Mesothelial cell of epicardium (in vitro differentiated cells): ENCODE measurements around the gene LRRC7. TPM values are rescaled to one million over a fixed set of nuclear protein-coding genes. Genes with fewer than 3 reads are reported as not detected.
"Not testable (repeated sequence)": the region's sequence is repeated elsewhere in the genome, so short reads cannot be mapped to it uniquely, and the experiment has no call there.

Source experiments
- DNase-seq, 2 experiments: peaks; one replicate each; pipeline ENCODE4 v3.0.0; 2021; ENCODE audit warnings: low spot score in 2 of 2; ENCODE audit not compliant: unreplicated experiment in 2 of 2
- H3K27ac Mint-ChIP-seq: 2 replicates; pipeline ENCODE4 v1.8.0; 2021; ENCODE audit warnings: mixed read lengths
- H3K27me3 Mint-ChIP-seq: 2 replicates; pipeline ENCODE4 v1.8.0; 2021; ENCODE audit warnings: low read depth, mixed read lengths
- H3K36me3 Mint-ChIP-seq: 2 replicates; pipeline ENCODE4 v1.8.0; 2021; ENCODE audit warnings: mixed read lengths
- H3K4me1 Mint-ChIP-seq: 2 replicates; pipeline ENCODE4 v1.8.0; 2021; ENCODE audit warnings: mixed read lengths
- H3K4me3 Mint-ChIP-seq: 2 replicates; pipeline ENCODE4 v1.8.0; 2021; ENCODE audit warnings: mild to moderate bottlenecking, moderate library complexity, mixed read lengths
- H3K9me3 Mint-ChIP-seq: 2 replicates; pipeline ENCODE4 v1.8.0; 2021; ENCODE audit warnings: mixed read lengths
- CTCF ChIP-seq: fragments of 200-600 bp; sonication (generic); IDR thresholded peaks from one replicate; pipeline ENCODE4 v1.5.0; 2021; ENCODE audit warnings: antibody characterized with exemption; ENCODE audit not compliant: unreplicated experiment
- total RNA-seq: library from RNA; stranded (reverse); gene quantifications from 3 replicates; pipeline ENCODE4 v1.2.1, GENCODE V29; 2021

LRRC7 gene
- total RNA-seq, 1 donor from 2014 or later, result 0.09 TPM

DNA sequence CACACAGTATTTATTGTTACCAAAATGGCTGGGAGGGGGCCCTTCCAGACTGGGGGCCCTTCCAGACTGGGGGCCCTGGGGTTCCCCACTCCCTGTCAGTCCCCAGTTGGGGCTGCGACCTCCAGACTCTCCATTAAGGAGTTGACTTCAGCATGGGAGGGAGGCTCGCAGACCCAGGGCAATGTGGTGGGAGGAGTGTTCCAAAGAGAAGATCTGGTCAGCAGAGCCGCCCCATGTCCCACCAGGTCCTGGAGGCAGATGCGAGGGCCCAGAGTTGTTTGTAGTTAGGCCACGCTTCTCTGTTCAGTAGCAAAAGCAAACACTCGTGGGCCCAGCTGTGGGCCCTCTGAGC, 352.2 kb downstream of the LRRC7 start:
- peaks cover 5% of the 10 kb centered on the region for H3K4me1 Mint-ChIP-seq
- H3K27ac Mint-ChIP-seq, result no peak overlapping the region
- peaks cover 3% of the 10 kb centered on the region for H3K9me3 Mint-ChIP-seq
- TF ChIP-seq CTCF, result no peak
- H3K4me3 Mint-ChIP-seq, result no peak overlapping the region
- DNase-seq, result no peak
- no peaks in the 10 kb centered on the region for H3K36me3 Mint-ChIP-seq
- H3K27me3 Mint-ChIP-seq, result no peaks in the 10 kb centered on the region

- Mint-ChIP-seq H3K4me1 (peaks cover 2% of the 10 kb centered on the region), H3K4me3 (no peak overlapping the region)
Observed at GRCh38 chr1:69920426-69920825, 352.7 kb downstream of the LRRC7 start.

GRCh38 chr1:69921486-69921885, 353.8 kb downstream of the LRRC7 start:
- Mint-ChIP-seq H3K9me3 (peaks cover 4% of the 10 kb centered on the region), H3K27me3 (no peaks in the 10 kb centered on the region), H3K27ac (no peak overlapping the region), H3K4me3 (no peak overlapping the region), H3K36me3 (no peaks in the 10 kb centered on the region), H3K4me1 (no peaks in the 10 kb centered on the region)
- no peak for TF ChIP-seq CTCF
- no peak for DNase-seq

More at GRCh38 chr1:69920426-69920825, 352.7 kb downstream of the LRRC7 start:
- H3K9me3 Mint-ChIP-seq, result peaks cover 3% of the 10 kb centered on the region
- no peaks in the 10 kb centered on the region for H3K36me3 Mint-ChIP-seq
- no peak overlapping the region for H3K27ac Mint-ChIP-seq
- DNase-seq, result no peak
- no peaks in the 10 kb centered on the region for H3K27me3 Mint-ChIP-seq
- no peak for TF ChIP-seq CTCF

DNA sequence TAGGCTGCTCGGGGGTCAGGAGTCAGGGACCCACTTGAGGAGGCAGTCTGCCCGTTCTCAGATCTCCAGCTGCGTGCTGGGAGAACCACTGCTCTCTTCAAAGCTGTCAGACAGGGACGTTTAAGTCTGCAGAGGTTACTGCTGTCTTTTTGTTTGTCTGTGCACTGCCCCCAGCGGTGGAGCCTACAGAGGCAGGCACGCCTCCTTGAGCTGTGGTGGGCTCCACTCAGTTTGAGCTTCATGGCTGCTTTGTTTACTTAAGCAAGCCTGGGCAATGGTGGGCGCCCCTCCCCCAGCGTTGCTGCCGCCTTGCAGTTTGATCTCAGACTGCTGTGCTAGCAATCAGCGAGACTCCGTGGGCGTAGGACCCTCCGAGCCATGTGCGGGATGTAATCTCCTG, 360.5 kb downstream of the LRRC7 start:
- peaks cover 27% of the 10 kb centered on the region for H3K9me3 Mint-ChIP-seq
- H3K27me3 Mint-ChIP-seq, DNase-seq, H3K4me3 Mint-ChIP-seq, H3K4me1 Mint-ChIP-seq, H3K27ac Mint-ChIP-seq, H3K36me3 Mint-ChIP-seq: not testable (repeated sequence)

DNA sequence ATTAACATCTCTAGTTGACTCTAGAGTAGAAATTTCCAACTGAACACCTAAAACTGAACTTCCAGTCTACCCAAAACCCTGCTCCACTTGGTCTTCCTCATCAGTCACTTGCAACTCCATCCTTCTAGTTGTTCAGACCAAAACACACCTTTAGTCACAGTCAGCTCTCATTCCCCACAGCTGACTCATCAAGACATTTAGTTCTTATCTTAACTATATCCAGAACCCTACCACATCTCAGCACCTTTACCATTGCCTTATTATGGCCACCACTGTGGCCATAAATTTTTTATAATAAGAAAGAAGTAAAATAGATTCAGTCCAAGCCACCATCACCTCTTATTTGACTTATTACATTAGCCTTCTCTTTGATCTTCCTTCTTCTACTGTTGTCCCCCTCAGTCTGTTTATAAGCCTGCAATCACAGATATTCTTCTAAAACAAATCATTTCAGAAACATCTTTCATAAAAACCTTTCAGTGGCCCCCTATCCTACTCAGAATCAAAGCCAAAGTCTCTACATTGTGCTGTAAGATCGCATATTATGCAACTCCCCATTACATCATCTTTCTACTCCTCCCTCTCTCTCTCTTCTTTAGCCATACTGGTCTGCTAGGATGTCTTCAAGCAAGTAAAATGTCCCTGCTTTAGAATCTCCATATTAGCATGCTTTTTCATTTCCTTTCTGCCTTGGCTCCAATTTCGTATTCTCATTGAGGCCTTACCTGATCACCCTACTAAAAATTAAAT, 361.8 kb downstream of the LRRC7 start:
- H3K36me3 Mint-ChIP-seq, result peaks cover 2% of the 10 kb centered on the region
- no peak overlapping the region for H3K4me3 Mint-ChIP-seq
- no peak for DNase-seq
- H3K27me3 Mint-ChIP-seq, result no peaks in the 10 kb centered on the region
- no peak for TF ChIP-seq CTCF
- no peak overlapping the region for H3K27ac Mint-ChIP-seq
- H3K4me1 Mint-ChIP-seq, result no peaks in the 10 kb centered on the region
- H3K9me3 Mint-ChIP-seq, result peaks cover 27% of the 10 kb centered on the region

GRCh38 chr1:69930396-69930795, 362.7 kb downstream of the LRRC7 start:
- H3K27ac Mint-ChIP-seq, result no peak overlapping the region
- peaks cover 27% of the 10 kb centered on the region for H3K9me3 Mint-ChIP-seq
- no peak overlapping the region for H3K4me3 Mint-ChIP-seq
- H3K27me3 Mint-ChIP-seq, result no peaks in the 10 kb centered on the region
- no peak for DNase-seq
- no peak for TF ChIP-seq CTCF
- H3K36me3 Mint-ChIP-seq, result peaks cover 2% of the 10 kb centered on the region
- H3K4me1 Mint-ChIP-seq, result no peaks in the 10 kb centered on the region
